ENCODE measurements around the gene ZNRF3.
"Not testable (repeated sequence)": the region's sequence is repeated elsewhere in the genome, so short reads cannot be mapped to it uniquely, and the experiment has no call there.

ZNRF3 gene

DNA sequence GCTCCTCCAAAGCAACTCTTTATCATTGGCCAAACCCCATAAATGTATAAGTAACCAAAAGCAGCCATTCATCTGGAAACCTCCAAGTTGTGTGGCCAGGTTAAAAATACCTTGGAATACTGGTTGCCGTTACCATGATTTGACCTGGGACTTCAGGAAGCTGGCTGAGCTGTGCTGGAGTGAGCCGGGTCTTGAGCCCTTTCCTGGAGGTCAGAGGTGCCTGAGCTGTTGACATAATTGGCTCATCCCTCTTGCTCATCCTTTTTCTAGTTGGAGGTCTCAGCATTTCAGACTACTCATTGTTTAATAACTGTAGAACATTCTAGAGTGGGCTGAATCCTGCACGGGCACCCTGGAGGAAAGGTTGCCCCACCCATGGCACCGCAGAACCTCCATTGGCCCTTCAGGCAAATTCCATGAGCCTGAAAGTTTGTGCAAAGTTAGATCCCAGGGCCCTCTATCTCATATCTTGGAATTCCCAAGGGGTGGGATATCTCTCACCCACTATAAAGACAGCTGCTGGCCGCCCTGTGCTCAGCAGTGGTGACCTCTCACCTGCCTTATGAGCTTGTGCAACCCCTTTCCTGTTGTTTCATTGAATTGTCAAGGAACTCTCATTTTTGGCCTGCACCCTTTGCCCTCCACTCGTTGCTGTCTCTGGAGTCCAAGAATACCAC lies 101.2 kb downstream of the ZNRF3 start:
- no peak for DNase-seq (ENCODE audit: low spot score)

DNA sequence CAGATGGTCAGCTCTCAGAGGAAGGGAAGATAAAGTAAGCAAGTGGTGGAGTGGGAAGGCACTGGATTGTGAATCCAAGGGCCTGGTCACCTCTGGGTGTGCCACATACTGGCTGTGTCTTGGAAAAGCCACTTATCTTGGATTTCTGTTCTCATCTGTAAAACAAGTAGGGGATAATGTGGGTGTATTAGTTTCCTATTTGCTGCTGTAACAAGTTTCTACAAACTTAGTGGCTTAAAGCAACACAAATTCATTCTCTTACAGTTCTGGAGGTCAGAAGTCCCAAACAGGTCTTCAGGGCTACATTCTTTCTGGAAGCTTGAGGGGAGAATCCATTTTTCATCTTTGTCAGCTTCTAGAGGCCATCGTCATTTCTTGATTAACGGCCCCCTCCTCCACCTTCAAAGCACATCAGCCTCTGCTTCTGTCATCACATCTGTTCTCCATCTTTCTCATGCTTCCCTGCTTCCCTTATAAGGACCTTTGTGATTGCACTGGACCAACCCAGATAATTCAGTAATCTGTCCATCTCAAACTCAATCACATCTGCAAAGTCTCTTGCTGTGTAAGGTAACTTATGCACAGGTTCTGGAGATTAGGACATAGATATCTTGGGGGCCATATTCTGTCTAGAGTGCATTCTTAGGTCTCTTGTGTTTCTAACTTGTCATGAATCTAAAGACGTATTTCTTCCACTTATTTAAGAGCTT lies 102.4 kb downstream of the ZNRF3 start:
- no peak for DNase-seq (ENCODE audit: low spot score)

DNA sequence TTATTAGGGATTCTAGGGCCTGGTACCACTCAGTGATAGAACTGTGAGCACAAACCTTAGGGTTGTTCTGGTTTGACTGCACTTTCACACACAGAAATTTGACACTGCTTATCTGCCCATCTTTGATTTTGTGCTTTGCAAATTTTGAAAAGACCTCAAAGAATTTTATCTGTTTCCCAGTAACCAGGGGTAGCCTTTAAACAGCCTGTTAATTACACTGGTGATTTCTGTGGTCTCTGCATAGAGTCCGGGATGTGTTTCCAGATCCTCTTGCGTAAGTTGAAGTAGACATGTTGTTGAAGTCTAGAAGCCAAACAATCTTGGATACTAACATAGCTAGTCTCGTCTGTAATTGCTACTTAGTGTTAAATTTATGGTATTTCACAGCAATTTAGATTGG lies 103.0 kb downstream of the ZNRF3 start:
- no peak for DNase-seq (ENCODE audit: low spot score)

DNA sequence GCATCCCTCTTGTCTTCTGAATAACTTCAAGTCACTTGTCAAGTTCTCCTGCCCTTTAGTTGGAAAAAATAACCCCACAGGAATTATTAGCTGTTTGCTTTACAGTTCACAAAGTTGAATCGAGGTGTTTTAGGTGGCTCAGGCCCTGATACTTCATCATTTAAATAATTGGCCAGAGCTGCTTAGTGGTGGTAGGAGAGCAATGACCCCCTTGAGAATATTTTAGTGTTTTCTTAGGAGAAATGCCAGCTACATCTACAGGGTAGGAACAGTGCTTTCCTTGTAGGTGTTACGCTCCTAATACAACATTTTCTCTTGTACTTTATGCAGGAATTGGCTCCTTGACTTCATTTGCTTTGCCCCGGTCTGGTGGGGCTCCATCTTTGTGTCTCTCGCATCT lies 105.1 kb downstream of the ZNRF3 start:
- no peak for DNase-seq (ENCODE audit: low spot score)

DNA sequence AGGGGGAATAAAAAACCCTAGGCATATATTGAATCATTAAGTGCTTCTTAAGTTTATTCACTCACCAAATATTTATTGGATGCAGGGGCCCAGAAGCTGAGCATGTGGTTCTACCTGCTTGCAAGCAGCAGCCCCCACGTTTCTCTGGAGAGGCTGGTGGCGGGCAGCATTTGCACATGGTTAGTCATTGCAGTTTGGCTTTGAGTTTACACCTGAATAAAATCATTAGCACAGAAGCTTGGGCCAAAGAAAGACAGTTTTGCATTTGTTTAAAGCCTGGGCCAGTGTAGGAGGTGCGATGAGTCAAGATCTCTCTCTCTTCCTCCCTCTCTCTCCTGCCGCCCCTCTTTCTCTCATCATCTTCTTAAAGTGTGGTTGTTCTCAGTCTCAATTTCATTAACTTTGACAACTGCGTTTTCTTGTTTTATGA lies 105.7 kb downstream of the ZNRF3 start:
- no peak for DNase-seq (ENCODE audit: low spot score)

DNA sequence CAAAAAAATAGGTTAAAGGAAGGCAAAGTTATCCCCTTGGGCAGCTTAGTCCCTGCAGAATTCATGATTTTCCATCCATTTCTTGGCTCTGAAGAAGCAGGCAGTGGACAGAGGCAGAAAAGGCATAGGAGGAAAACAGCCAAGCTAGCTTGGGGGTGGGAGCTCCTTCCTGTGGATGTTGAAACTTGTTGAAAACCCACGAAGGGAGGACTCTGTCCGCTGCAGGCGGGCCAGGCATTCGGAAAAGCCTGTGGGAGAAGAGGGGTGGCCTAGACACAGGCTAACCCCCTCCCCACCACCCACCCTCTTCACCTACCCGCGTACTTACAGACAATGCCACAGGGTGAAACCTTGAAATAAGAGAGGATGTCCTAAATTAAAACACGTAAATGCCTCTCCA lies 106.1 kb downstream of the ZNRF3 start:
- DNase-seq (ENCODE audit: low spot score), result no peak

DNA sequence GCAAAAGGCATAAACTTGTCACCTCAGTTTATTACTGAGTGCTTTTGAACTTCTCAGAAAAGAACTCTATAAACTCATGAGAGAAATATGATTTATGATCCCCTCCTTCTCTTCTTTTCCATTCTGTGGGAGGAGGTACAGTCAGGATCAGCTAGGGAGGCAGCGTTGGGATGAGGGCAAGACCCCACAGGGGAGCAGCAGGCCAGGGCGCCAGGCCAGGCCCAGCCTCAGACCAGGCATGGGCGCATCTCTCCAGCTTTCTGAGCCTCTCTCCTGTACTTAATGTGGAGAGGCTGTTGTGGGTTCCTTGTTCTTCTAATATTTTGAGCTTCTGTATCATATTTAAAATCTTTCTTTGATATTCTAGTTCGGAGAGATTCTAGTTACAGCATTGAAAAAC lies 106.5 kb downstream of the ZNRF3 start:
- DNase-seq (ENCODE audit: low spot score), result no peak

DNA sequence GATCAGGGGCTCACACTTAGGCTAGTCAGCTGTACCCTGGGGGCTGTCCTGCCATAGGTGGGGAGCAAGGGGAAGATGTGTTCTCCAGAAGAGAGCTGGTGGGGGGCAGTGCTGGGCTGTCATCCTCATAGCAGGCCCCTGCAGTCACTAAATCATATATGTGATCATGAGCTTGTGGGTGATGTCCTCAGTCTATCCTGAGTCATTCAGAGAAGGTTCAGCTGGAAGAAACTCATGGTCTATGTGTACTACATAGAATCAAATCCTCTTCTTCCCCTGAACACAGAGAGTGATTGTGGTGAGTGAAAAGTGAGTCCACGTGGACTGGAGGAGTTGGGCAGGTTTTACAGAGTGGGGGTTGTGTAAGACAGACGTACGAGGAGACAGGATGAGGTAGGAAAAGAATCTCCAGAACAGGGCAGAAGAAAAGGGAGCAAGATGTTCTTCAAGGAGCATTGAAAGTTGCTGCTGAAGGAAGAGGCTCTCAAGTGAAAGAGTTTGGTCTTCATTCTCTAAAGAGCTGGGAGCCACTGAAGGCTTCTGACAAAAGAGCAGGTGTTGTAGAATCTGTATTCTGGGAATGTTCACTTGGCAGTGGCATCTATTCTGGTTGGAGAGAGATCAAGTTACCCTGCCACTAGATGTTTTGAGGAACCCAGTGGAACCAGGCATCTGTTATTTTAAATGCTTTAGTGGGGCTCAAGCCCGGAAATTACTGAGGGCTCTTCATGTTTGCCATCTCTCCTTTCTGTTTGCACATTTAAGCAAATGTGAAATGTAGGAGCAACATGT lies 109.4 kb downstream of the ZNRF3 start:
- DNase-seq (ENCODE audit: low spot score), result no peak

DNA sequence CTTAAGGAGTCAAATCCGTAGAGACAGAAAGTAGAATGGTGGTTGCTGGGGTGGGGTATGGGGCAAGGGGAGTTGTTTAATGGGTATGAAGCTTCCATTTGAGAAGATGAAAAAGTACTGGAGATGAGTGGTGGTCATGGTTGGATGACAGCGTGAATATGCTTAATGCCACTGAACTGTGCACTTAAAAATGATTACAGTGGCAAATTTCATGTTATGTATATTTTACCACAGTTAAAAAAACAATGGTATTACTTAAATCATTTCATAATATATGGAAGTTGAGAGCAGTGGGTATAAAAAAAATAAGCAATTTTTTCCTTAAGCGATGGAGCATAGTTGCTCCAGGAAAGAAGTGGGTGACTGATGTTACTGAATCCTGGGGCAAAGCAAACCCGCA lies 111.2 kb downstream of the ZNRF3 start:
- DNase-seq (ENCODE audit: low spot score), result no peak

DNA sequence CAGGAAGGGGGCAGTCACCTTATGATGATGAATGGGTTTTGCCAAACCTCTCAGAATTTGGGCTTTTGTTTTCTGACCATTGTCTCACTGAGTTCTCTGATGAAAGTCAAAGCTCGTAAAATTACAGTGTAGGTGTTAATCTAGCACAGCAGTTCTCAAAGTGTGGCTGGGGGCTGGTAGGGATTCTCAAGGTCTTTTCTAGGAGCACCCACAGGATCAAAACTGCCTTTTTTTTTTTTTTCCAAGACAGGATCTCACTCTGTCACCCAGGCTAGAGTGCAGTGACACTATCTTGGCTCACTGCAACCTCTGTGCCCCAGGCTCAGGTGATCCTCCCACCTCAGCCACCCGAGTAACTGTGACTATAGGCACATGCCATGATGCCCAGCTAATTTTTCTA lies 112.2 kb downstream of the ZNRF3 start:
- no peak for DNase-seq (ENCODE audit: low spot score)

DNA sequence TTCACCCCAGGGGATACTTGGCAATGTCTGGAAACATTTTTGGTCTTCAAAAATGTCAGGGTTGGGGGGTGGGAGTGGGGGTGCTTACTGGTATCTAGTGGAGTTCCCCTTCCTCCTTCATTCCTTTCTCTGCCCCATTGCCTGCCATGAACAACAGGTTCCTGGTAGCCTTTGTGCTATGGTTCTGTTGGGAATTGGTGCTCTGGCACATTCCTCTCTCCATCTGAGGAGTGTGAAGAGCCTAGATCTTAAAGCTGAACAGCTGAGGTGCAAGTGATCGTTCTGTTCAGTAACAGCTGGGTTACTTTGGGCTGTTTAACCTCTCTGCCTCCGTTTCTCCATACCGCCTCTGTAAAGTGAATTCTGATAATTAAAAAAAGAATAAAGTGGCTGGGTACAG lies 114.0 kb downstream of the ZNRF3 start:
- DNase-seq (ENCODE audit: low spot score), result no peak

DNA sequence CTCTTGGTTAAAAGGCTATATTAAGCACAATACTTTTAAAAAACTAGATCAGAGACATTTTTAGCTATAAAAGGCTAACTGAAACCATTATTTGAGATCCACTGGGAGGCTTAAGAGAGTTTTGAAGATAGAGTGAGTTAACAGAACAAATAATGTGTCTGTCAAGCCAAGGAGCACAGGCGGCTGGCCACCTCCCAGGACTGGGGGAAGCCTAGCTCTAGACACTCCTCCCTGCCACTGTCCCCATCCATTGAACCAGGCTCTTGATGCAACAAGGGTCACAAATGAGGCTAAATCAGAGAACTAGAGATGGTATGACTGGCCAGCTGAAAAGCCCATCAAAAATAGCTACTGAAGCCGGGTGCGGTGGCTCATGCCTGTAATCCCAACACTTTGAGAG lies 115.3 kb downstream of the ZNRF3 start:
- DNase-seq (ENCODE audit: low spot score), result no peak

DNA sequence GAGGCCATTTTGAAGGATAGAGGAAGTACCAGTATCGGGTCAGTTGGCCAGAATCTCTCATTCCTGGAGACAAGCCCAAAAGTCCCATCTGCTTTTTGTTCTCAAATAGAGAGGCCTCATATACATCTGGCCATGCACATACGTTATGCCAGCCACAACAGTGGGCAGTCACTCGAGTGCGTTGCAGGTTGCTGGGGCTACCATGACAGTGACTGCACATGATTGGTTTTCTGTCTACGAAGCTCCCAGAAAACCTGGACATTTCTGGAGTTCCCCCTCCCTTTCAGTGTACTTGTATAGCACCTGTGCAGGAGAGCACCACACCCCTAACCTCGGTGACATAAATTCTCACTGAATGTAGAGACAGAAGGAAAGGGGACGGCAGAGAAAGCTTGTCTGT lies 116.1 kb downstream of the ZNRF3 start:
- no peak for DNase-seq (ENCODE audit: low spot score)

DNA sequence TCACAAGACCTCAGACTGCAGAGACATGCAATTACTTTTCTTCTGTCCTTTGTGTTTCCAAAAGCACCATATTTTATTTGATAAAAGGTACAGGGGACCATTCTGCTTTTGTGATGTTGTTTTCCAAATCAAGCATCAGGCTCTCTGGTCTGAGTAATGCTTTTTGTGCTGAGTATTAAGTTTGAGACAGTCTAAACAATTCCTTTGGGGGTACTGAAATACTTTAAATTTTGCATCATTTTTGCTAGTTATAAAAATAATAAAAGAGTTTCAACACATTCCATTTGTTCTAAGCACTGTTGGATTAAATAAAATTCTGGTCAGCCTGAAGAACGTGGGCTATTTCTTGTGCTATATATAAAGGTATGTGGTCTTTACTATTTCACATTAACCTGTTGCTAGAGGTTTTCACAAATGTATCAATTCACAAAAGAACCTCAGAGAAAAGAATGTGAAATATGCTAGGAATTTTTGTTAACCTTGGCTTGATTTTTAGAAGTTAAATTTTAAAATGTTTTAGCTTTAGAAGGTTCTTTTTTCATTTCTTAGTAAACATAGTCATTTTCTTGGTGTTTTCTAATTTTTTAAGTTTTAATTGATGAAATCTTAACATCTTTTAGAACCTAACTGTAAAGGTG lies 116.7 kb downstream of the ZNRF3 start:
- DNase-seq (ENCODE audit: low spot score), result no peak

DNA sequence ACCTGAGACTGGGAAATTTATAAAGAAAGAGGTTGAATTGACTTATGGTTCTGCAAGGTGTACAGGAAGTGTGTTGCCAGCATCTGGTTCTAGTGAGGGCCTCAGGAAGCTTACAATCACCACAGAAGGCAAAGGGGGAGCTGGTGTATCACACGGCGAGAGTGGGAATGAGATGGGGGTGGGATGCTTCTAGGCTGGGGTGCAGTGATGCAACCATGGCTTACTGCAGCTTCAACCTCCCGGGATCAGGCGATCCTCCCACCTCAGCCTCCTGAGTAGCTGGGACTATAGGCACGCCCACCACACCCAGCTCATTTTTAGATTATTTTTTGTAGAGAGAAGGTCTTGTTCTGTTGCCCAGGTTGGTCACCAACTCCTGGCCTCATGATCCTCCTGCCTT lies 117.3 kb downstream of the ZNRF3 start:
- DNase-seq (ENCODE audit: low spot score), result no peak

DNA sequence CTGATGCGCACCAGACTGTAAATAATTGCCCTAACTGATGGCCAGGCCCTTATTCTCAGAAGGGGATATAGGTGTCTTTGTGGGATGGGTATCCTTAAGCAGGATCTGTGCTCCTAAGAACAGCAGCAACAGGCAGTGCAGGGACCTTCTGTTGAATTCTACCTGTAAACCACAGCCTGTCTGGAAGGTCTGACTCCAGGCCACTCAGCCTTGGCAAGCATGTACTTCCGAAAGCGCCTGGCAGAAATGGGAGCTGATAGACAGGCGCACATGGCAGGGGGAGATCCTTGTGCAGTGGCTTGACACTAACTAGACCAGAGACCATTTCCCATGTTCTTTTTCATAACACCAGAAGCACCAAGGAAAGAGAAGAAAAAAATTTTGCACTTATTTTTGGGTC lies 119.2 kb downstream of the ZNRF3 start:
- no peak for DNase-seq (ENCODE audit: low spot score)

DNA sequence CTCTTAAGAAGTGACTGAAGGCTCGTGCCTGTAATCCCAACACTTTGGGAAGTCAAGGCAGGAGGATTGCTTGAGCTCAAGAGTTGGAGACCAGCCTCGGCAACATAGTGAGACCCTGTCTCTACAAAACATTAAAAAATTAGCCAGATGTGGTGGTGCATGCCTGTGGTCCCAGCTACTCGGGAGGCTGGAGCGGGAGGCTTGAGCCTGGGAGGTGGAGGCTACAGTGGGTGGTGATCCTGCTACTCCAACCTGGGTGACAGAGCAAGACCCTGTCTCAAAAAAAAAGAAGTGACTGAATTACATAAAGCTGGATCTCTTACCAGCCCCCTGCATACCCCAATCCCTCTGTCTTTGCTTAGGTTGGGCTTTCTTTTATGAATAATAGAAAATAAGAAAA lies 120.2 kb downstream of the ZNRF3 start:
- no peak for DNase-seq (ENCODE audit: low spot score)

DNA sequence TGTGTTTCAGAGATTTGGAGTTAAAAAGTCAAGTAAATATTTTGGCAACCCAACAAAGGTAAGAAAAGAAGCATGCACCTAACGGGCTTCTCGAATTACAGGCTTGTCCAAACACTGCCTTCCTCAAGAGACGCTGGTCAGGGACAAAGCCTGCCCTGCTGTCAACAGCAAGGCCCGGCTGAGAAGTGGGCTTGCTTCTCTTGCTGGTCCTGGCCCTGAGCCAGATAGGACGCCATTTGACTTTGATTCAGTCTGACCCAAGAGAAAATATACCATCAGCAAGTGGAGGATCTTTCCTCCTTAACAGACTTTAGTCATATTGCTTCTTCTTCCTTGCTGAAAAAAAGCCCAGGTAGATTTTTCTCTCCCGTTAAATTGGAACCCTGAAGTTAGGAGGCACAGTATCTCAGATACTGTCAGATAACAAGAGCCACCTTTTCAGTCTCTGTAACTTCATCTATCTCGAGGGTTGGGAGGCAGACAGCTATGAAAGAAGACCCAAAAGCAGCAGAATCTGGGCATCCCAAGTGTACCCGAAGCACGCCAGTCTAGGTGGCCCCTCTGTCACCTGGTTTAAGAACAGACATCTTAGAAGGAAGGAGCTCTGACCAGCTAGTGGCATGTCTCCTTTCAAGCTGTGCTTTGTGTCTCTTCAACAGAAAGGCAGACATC lies 120.7 kb downstream of the ZNRF3 start:
- DNase-seq (ENCODE audit: low spot score), result no peak

DNA sequence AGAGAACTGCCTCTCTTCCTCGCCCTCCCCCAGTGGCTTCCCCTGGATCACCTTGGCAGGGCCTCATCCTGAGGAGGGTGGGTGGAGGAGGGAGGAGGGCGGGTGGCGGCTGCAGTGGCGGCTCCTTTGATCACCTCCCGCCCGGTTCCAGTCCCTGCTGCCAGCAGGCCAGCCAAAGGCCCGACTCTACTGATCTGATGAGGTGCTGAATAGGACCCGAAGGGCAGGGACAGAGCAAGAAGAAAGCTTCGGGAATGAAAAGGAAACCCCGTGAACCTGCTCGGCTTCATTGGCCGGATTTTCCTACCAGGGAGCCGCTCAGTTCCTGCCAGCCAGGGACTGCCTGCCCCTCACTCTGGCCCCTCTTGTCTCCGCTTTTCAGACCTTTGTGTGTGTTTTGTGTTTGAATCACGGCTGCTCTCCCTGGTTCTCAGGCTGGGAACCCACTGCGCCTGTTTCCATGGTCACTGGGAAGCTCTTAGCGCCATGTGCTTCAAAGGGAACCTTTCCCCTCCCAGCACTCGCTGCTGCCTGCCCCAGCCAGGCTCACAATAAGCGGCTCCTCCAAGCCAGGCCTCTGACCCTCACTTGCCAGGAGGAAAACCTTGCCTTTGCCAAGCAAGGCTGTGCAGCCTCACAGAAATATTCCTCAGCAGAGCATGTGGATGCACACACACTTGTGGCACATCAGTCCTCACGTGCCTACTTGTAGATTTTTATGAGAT lies 121.4 kb downstream of the ZNRF3 start:
- no peak for DNase-seq (ENCODE audit: low spot score)

DNA sequence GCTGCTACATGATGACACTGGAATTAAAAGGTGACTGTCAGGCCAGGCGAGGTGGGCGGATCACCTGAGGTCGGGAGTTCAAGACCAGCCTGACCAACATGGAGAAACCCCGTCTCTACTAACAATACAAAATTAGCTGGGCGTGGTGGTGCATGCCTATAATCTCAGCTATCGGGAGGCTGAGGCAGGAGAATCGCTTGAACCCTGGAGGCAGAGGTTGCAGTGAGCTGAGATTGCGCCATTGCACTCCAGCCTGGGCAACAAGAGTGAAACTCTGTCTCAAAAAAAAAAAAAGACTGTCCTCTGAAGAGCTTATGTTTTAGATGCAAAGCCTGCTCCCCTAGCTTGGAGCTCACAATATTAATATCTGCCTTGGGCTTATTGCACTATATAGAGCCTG lies 122.4 kb downstream of the ZNRF3 start:
- DNase-seq (ENCODE audit: low spot score), result not testable (repeated sequence)

DNA sequence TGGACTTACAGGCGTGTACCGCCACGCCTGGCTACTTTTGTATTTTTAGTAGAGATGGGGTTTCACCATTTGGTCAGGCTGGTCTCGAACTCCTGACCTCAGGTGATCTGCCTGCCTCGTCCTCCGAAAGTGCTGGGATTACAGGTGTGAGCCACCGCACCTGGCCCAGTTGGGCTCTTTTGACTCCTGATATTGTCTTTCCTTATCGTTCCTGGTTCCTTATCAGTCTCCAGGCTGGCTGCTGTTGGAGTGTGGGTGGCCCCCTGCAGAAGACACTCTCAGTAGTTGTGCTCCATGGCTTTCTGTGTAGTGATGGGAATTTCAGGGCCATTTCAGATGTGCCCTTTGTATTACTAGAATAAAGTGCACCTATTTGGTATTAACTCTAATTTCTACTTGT lies 123.0 kb downstream of the ZNRF3 start:
- DNase-seq (ENCODE audit: low spot score), result no peak

DNA sequence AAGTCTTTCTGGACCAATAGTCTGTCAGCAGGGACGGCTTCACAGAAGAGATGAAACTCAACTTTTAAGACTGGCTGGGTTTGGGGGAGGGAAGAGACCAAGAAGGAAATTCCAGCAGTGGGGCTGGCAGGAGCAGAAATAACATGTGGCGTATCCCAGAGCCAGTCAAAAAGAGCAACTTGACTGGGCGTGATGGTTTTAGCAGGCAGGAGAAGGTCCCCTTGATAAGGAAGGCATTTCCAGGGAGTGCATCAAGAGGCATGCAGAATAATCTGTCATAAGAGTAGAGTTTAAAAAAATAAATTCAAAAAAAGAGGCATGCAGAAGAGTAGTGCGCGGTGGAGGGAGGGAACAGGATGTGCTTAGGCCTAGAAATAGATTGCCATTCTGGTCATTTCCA lies 125.8 kb downstream of the ZNRF3 start:
- DNase-seq (ENCODE audit: low spot score), result no peak

Measured in AG08396 (cell line).